Endothelial cell (in vitro differentiated cells): ENCODE results near the gene WDFY4. TPM values are rescaled to one million over a fixed set of nuclear protein-coding genes. Genes with fewer than 3 reads are reported as not detected.

ENCODE experiments used
- DNase-seq: peaks from one replicate; pipeline ENCODE4 v3.0.0; 2021; ENCODE audit warnings: low spot score
- H3K27ac Mint-ChIP-seq: one replicate; pipeline ENCODE4 v1.8.0; 2021; ENCODE audit warnings: mixed read lengths, inconsistent platforms; ENCODE audit not compliant: unreplicated experiment
- H3K27me3 Mint-ChIP-seq: one replicate; pipeline ENCODE4 v1.8.0; 2021; ENCODE audit warnings: mild to moderate bottlenecking, moderate library complexity, mixed read lengths, inconsistent platforms; ENCODE audit not compliant: unreplicated experiment
- H3K36me3 Mint-ChIP-seq: one replicate; pipeline ENCODE4 v1.8.0; 2021; ENCODE audit warnings: mild to moderate bottlenecking, low read depth, mixed read lengths, inconsistent platforms; ENCODE audit not compliant: unreplicated experiment
- H3K4me1 Mint-ChIP-seq: one replicate; pipeline ENCODE4 v1.8.0; 2021; ENCODE audit warnings: mild to moderate bottlenecking, mixed read lengths, inconsistent platforms; ENCODE audit not compliant: unreplicated experiment
- H3K4me3 Mint-ChIP-seq: one replicate; pipeline ENCODE4 v1.8.0; 2021; ENCODE audit warnings: mild to moderate bottlenecking, mixed read lengths, inconsistent platforms; ENCODE audit not compliant: unreplicated experiment
- H3K9me3 Mint-ChIP-seq: one replicate; pipeline ENCODE4 v1.8.0; 2021; ENCODE audit warnings: mixed read lengths, inconsistent platforms; ENCODE audit not compliant: unreplicated experiment
- CTCF ChIP-seq: fragments of 200-600 bp; sonication (generic); IDR thresholded peaks from one replicate; pipeline ENCODE4 v1.5.0; 2021; ENCODE audit warnings: antibody characterized with exemption; ENCODE audit not compliant: unreplicated experiment
- total RNA-seq: library from RNA; stranded (reverse); fragmentation: NEBNext Ultra II Directional; extraction: Animal tissue kit (Norgen Biotek cat#: 25700); gene quantifications from one replicate; pipeline ENCODE4 v1.2.1, GENCODE V29; 2021; ENCODE audit not compliant: unreplicated experiment

The WDFY4 gene
- total RNA-seq, 1 donor from 2014 or later = 0.54 TPM

- DNase-seq = no peak
- Mint-ChIP-seq H3K27me3 (peaks cover 1% of the 10 kb centered on the region), H3K4me3 (no peak overlapping the region), H3K4me1 (no peaks in the 10 kb centered on the region), H3K27ac (no peak overlapping the region), H3K36me3 (peaks cover 7% of the 10 kb centered on the region), H3K9me3 (no peaks in the 10 kb centered on the region)
- TF ChIP-seq CTCF = no peak
Observed at GRCh38 chr10:48690791-48691660, 6.4 kb downstream of the WDFY4 start.

GRCh38 chr10:48691812-48692528 lies 7.3 kb downstream of the WDFY4 start:
- H3K9me3 Mint-ChIP-seq = no peaks in the 10 kb centered on the region
- no peak overlapping the region for H3K27ac Mint-ChIP-seq
- H3K36me3 Mint-ChIP-seq = peaks cover 7% of the 10 kb centered on the region
- H3K27me3 Mint-ChIP-seq = peaks cover 3% of the 10 kb centered on the region
- H3K4me3 Mint-ChIP-seq = no peak overlapping the region
- no peaks in the 10 kb centered on the region for H3K4me1 Mint-ChIP-seq
- no peak for TF ChIP-seq CTCF
- DNase-seq = no peak

GRCh38 chr10:48692748-48693147 lies 8.1 kb downstream of the WDFY4 start:
- Mint-ChIP-seq H3K27me3 (peaks cover 3% of the 10 kb centered on the region), H3K27ac (no peak overlapping the region), H3K4me1 (peaks cover 3% of the 10 kb centered on the region), H3K4me3 (no peak overlapping the region), H3K36me3 (peaks cover 9% of the 10 kb centered on the region), H3K9me3 (no peaks in the 10 kb centered on the region)
- TF ChIP-seq CTCF = no peak
- no peak for DNase-seq

GRCh38 chr10:48693206-48693605 lies 8.5 kb downstream of the WDFY4 start:
- Mint-ChIP-seq H3K9me3 (no peaks in the 10 kb centered on the region), H3K36me3 (peaks cover 11% of the 10 kb centered on the region), H3K4me3 (no peak overlapping the region), H3K27ac (no peak overlapping the region), H3K27me3 (peaks cover 3% of the 10 kb centered on the region), H3K4me1 (peaks cover 6% of the 10 kb centered on the region)
- no peak for TF ChIP-seq CTCF
- no peak for DNase-seq
